Osteoblast (primary cell): ENCODE measurements around the gene LIAS. TPM values are rescaled to one million over a fixed set of nuclear protein-coding genes. Genes with fewer than 3 reads are reported as not detected.

ENCODE experiments used
- DNase-seq: peaks from one replicate; pipeline ENCODE4 v3.0.0; 2011; ENCODE audit warnings: low spot score, mixed read lengths; ENCODE audit not compliant: insufficient read length; ENCODE audit errors: missing footprints
- H2AFZ ChIP-seq: 2 replicates; pipeline ENCODE4 v1.6.0; 2011; ENCODE audit warnings: mild to moderate bottlenecking, low read length
- H3K27ac ChIP-seq: 2 replicates; pipeline ENCODE4 v1.5.1; 2011; ENCODE audit warnings: mild to moderate bottlenecking, low read depth, low read length, moderate library complexity
- H3K27me3 ChIP-seq: 2 replicates; pipeline ENCODE4 v1.6.0; 2012; ENCODE audit warnings: mild to moderate bottlenecking, control low read depth, inconsistent platforms, low read length, moderate library complexity; ENCODE audit not compliant: insufficient read depth
- H3K36me3 ChIP-seq: 2 replicates; pipeline ENCODE4 v1.5.1; 2011; ENCODE audit warnings: mild to moderate bottlenecking, low read length, control low read depth, moderate library complexity; ENCODE audit not compliant: insufficient read depth
- H3K4me1 ChIP-seq: 2 replicates; pipeline ENCODE4 v1.5.1; 2011; ENCODE audit warnings: mild to moderate bottlenecking, low read length, control low read depth, moderate library complexity; ENCODE audit not compliant: insufficient read depth
- H3K4me2 ChIP-seq: 2 replicates; pipeline ENCODE4 v1.6.0; 2011; ENCODE audit warnings: mild to moderate bottlenecking, low read length; ENCODE audit not compliant: insufficient read depth
- H3K4me3 ChIP-seq: fragments of 200-600 bp; sonication (generic); 3 replicates; pipeline ENCODE4 v1.5.1; 2012; ENCODE audit warnings: mild to moderate bottlenecking, low read length, inconsistent platforms; ENCODE audit not compliant: insufficient read depth
- H3K79me2 ChIP-seq: 2 replicates; pipeline ENCODE4 v1.6.0; 2012; ENCODE audit warnings: mild to moderate bottlenecking, low read length, control low read depth, inconsistent platforms; ENCODE audit not compliant: insufficient read depth
- H3K9me3 ChIP-seq: 2 replicates; pipeline ENCODE4 v1.5.1; 2011; ENCODE audit warnings: low read depth, low read length, control low read depth
- H4K20me1 ChIP-seq: 2 replicates; pipeline ENCODE4 v1.6.0; 2012; ENCODE audit warnings: mild to moderate bottlenecking, low read length, control low read depth; ENCODE audit not compliant: insufficient read depth
- CTCF ChIP-seq: IDR thresholded peaks from 2 replicates; pipeline ENCODE4 v1.5.1; 2011; ENCODE audit warnings: mild to moderate bottlenecking, low read depth, low read length, moderate library complexity; ENCODE audit errors: extremely low read depth
- total RNA-seq: library from RNA; depleted of rRNA; stranded (reverse); fragments of >200 nt; gene quantifications from 2 replicates; pipeline ENCODE4 v1.2.3, GENCODE V29; 2012

Gene LIAS
- total RNA-seq, 1 donor, result 8.7 TPM

GRCh38 chr4:39464886-39465501 is 6.1 kb downstream of the LIAS start:
- Histone ChIP-seq H3K9me3 (no peaks in the 10 kb centered on the region), H3K4me2 (peak overlapping the region; percentile 51), H3K27me3 (no peaks in the 10 kb centered on the region), H2AFZ (peak overlapping the region; percentile 76), H3K79me2 (peaks cover 2% of the 10 kb centered on the region), H3K4me3 (no peak overlapping the region), H3K36me3 (peaks cover 13% of the 10 kb centered on the region), H3K4me1 (peaks cover 8% of the 10 kb centered on the region), H3K27ac (peak overlapping the region; percentile 9), H4K20me1 (no peaks in the 10 kb centered on the region)
- TF ChIP-seq CTCF, result peak; percentile 38
- peak; percentile 90 for DNase-seq

DNA sequence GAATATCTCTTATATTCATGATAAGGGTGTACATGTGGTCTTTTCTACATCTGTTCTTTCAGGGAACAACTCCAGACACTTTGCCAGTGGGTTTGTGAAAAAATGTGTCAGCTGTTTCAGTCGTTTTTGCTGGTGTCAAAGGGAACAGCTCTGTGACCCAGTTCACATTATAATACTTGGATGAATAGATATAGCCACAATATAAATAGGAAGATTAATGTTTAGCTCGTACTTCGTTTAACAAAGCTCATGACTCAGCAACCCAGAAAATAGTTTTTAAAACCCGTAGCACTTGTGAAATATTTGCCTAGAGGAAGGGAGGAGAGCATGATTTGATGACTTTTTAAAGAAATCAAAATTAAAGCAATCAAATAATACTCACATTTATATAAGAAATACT is 7.9 kb downstream of the LIAS start:
- H2AFZ ChIP-seq, result no peak overlapping the region
- peaks cover 7% of the 10 kb centered on the region for H3K4me1 ChIP-seq
- no peak overlapping the region for H3K4me2 ChIP-seq
- no peaks in the 10 kb centered on the region for H4K20me1 ChIP-seq
- H3K9me3 ChIP-seq, result no peaks in the 10 kb centered on the region
- peaks cover 13% of the 10 kb centered on the region for H3K36me3 ChIP-seq
- no peak for DNase-seq
- H3K79me2 ChIP-seq, result no peaks in the 10 kb centered on the region
- no peaks in the 10 kb centered on the region for H3K27me3 ChIP-seq
- no peak for TF ChIP-seq CTCF
- no peak overlapping the region for H3K4me3 ChIP-seq
- H3K27ac ChIP-seq, result peak overlapping the region; percentile 27

- Histone ChIP-seq H3K9me3 (no peaks in the 10 kb centered on the region), H3K4me3 (no peak overlapping the region), H3K4me1 (peaks cover 7% of the 10 kb centered on the region), H3K79me2 (no peaks in the 10 kb centered on the region), H3K27ac (no peak overlapping the region), H2AFZ (no peak overlapping the region), H3K27me3 (no peaks in the 10 kb centered on the region), H4K20me1 (no peaks in the 10 kb centered on the region), H3K4me2 (no peak overlapping the region), H3K36me3 (peaks cover 16% of the 10 kb centered on the region)
- no peak for TF ChIP-seq CTCF
- DNase-seq, result no peak
Measured at GRCh38 chr4:39467464-39467863, 8.6 kb downstream of the LIAS start.

GRCh38 chr4:39469429-39470077 is 10.7 kb downstream of the LIAS start:
- peak; percentile 90 for DNase-seq
- TF ChIP-seq CTCF, result peak; percentile 98
- Histone ChIP-seq H3K27me3 (no peaks in the 10 kb centered on the region), H3K4me3 (no peak overlapping the region), H2AFZ (peak overlapping the region; percentile 67), H3K36me3 (peaks cover 15% of the 10 kb centered on the region), H3K4me1 (peaks cover 7% of the 10 kb centered on the region), H3K4me2 (no peak overlapping the region), H3K27ac (peak overlapping the region; percentile 34), H3K79me2 (no peaks in the 10 kb centered on the region), H3K9me3 (no peaks in the 10 kb centered on the region), H4K20me1 (no peaks in the 10 kb centered on the region)
